Hematopoietic multipotent progenitor cell treated with erythropoietin and hydrocortisone succinate and interleukin-3 and kit ligand, for 6 days (in vitro differentiated cells): ENCODE results near the gene FMN2.
A peak's percentile ranks its signal among the peaks of the same experiment; 100 is the strongest.
"Not testable (repeated sequence)": the region's sequence is repeated elsewhere in the genome, so short reads cannot be mapped to it uniquely, and the experiment has no call there.

Experiments
- DNase-seq: peaks from one replicate; pipeline ENCODE4 v3.0.0-alpha.2; 2015

Gene FMN2

DNA sequence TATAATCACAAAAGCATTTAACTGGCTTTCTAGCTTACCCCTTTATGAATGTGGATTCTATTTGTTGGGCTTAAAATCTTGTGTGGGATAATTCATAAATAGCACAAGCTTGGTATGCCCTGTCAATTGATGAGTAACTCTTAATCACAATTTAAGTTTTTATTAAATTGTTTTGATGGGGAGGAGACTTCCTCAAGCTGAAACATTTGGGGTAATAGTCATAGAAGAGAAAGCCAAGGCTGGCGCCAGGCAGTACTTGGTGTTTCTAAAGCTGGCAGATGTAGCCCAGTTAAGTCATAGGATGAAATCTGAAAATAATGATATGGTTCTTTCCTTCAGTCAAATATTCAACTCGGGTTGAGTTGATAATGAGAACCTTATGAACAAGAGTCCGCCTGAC lies 167.2 kb downstream of the FMN2 start:
- DNase-seq, result no peak

DNA sequence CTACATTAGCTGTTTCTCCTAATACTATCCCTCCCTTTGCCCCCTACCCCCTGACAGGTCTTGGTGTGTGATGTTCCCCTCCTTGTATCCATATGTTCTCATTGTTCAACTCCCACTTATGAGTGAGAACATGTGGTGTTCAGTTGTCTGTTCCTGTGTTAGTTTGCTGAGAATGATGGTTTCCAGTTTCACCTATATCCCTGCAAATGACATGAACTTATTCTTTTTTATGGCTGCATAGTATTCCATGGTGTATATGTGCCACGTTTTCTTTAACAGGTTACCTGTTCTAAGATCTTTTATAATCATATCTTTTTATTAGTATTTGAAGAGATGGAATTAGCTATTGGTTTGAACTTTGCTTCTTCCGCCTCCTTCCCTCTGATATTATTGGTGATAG lies 172.8 kb downstream of the FMN2 start:
- DNase-seq, result not testable (repeated sequence)

DNA sequence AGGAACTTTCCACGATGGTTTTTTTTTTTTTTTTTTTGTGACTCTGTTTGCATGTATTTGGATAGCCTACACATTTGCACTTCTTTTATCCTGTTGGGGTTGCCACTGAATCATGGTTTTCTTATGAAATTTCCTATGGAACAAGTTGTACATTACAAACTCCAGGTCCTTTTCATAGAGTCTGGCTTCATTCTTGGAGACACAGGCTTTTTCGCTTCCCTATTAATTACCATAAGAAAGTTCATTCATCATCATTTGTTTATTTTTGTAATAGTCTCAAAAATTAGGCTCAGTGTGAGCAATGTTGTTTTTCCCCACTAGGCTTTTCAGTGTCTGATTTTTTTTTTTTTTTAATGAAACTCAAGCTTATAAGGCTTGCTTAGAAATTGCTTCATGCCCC lies 179.4 kb downstream of the FMN2 start:
- DNase-seq, result no peak

DNA sequence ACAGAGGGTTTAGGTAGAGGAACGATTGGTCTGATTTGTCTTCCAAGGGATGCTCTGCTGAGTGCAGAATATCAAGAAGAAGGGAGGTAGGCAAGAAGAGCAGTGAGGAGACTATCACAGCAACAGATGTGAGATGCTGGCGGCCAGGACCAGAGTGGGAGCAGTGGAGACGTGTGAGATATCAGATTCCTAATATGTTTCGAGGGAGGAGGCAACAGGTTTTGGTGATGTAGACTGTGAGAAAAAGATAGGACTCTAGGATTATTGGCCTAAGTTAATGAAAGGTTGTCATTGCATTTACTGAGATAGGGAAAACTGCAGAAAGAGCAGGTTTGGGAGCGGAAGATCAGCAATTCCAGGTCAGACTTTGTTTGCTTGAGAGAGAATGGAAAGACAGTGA lies 182.9 kb downstream of the FMN2 start:
- DNase-seq, result no peak

DNA sequence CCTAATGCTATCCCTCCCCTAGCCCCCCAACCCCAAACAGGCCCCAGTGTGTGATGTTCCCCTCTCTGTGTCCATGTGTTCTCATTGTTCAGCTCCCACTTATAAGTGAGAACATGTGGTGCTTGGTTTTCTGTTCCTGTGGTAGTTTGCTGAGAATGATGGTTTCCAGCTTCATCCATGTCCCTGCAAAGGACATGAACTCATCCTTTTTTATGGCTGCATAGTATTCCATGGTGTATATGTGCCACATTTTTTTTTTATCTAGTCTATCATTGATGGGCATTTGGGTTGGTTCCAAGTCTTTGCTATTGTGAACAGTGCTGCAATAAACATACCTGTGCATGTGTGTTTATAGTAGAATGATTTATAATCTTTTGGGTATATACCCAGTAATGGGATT lies 183.5 kb downstream of the FMN2 start:
- DNase-seq, result not testable (repeated sequence)

DNA sequence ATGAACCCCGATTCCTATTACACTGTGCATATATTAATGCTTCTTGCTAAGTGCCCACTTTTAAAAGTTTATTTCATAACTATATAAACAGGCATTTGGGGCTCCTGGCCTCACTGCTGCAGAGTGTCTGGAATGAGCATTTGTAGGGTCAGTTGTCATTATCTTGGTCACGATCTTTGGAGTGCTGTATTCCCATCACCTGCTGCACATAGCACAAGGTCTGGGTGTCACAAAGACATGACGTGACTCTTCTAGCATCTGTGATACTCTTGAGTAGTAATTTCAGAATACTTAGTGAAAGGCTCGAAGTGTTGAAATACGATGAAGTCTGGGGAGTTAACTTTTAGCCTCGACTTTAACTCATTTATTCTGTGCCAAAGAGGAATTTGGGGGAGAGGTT lies 186.4 kb downstream of the FMN2 start:
- DNase-seq, result no peak

DNA sequence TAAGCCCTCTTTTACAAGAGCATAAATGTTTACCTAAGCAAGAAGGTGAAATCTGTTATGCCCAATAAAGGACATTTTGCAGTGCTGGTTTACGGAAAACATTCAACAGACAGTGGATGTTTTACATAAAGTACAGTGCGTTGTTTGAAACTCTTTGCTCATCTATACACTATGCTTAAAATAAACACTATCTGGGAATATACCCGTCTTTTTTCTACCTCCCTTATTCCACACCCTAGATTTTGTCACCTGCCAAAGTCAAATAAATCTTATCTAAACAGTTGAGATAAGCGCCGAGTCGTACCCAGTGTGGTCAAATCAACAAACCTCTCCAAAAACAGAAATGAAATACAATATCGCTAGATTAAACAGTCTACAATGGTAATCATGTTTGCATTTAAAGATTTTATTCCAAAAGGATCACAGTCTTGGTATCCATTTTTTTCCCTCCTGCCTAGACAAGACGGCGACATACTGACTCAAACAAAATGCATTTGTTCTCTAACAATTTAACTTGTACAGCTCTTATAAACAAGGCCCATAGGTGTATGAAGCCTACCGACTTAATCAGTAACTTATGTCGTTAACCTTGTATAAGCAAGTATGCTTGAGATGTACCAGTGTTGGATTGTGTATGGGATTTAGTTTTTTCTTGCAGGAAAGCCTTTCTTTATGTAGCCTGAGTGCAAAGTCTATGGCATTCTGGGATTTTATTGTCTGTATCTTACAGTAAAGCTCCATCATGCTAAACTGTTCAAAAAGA lies 189.1 kb downstream of the FMN2 start:
- DNase-seq, result no peak

DNA sequence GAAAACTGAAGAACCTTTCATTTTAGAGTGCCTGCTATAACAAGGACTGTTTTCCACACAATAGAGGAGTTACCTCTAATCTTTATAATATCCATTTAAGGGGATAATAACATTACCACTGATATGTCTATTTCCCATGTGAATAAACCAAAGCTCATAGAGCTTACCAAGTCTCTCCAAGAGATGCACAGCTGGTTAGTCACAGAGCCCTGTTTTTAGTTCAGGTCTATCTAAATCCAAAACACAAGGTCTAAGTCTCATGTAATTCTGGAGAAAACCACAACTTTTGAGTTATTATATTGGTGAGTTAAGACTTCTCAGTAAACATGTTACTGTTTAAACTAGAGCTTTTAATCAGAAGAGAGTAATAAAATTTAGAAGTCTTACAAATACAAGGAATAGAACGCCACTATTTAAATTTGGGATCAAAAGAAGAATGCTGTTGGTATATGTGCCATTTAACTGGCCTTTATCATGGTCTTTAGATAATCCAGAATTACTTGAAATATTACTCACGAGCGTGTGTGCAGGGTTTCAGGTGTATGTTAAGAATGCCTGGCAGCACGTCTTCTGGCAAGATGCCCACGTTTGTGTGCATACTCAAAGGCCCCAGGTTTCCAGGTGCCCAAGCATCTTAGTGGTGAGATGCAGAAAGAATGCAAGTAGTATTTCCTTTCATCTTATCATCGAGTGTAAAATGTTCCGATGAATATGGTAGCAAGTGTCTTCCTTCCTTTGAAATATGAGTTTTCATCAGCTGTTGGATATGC lies 190.6 kb downstream of the FMN2 start:
- DNase-seq, result no peak

DNA sequence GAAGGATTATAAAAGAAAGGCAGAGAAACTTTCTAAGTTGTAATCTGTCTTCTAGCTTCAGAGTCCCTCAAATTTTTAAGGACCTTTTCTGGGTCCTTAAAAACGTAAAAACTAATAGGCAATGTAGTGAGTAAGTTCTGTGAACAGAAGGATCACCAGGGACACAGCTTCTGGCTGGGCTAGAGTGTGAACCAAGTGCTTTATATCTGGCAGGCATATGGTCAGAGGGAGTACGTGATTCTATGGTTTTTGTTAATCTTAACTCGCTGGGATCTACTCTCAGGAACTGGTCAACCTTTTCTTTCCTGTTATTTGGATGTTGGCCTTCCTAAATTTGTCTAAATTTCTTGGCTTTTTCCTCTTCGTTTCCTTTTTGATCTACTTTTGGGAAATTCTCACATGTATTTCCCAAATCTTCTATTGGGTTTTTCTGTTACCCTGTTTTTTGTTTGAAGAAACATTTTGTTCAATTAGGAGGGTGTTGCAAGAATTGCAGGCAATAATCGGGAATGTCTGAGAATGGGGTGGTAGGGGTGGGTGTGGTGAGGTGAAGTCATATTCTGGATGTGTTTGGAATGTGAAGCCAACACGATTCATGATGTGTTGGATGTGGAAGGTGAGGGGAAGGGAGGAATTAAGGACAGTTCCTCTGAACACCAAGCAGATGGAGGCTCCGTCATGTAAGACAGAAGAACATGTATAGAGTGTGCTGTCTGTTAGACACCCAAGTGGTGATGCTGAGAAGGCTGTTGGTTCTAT lies 193.2 kb downstream of the FMN2 start:
- DNase-seq, result no peak

DNA sequence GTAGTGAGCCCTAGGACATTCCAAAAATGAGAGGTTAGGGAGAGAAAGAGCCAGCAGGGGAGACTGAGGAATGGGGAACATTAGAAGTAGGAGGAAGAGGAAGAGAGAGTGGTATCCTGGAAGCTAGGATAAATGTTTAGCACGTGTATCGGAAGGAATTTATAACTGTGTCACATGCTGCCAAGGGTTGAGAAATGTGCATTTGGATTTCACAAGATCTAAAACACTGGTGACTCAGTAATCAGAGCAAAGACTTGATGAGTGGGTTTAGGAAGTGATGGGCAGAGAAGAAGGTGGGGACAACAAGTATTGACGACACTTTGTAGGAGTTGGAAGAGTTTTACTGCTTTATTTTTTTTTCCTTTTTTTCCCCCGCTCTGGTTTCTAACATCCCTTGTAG lies 193.9 kb downstream of the FMN2 start:
- no peak for DNase-seq

DNA sequence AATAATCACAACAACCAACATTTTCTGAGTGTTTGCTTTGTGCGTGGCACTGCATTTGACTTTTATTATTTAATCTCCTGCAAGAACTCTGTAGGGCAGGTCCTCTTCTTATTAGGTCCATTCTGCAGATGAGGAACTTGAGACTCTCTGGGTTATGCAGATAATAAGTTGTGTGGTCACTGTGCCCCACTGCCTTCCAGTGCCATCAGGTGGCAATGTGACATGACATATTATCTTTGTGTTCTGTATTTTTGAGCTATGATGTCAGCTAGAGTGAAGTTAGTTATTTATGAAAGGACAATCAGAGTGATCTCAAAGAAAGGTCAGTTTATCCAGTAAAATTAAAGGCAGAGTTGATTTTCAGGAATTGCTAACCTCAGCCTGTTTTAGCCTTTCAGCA lies 196.0 kb downstream of the FMN2 start:
- peak; percentile 1 for DNase-seq

DNA sequence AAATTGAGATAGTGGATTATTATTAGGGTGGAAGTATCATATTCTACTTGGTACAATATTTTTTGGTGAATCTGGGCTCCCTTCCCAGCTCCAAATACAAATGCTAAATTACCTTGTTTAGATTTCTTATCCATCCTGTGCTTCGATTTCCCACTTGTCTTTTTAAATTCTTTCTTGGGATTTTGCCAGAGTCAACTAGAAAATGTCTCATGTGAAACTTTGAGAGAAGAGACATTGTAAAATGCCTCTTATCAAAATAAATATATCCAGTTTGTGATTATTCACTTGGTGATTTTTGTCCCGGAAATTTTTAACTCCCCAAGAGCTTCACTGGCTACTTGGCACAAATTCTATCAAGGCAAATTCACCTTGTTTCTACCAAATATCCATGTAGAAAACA lies 202.0 kb downstream of the FMN2 start:
- DNase-seq, result no peak

DNA sequence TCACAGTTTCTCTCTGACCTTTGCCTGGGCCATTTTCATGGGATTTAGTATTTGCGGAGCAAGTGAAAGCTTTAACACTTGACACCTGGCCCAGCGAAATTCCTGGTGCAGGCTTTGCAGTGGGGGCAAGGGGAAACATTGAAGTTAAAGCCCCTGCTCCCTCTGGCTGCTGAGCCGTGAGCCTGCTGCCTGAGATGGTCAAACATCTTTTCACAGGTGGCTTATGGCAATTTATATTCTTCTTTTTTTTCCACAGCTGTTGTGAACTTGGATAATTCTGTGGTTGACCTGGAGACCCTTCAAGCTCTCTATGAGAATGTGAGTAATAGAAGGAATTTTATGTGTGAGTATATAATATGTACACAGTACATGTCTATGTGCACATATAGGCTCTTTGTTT lies 202.9 kb downstream of the FMN2 start:
- DNase-seq, result no peak

DNA sequence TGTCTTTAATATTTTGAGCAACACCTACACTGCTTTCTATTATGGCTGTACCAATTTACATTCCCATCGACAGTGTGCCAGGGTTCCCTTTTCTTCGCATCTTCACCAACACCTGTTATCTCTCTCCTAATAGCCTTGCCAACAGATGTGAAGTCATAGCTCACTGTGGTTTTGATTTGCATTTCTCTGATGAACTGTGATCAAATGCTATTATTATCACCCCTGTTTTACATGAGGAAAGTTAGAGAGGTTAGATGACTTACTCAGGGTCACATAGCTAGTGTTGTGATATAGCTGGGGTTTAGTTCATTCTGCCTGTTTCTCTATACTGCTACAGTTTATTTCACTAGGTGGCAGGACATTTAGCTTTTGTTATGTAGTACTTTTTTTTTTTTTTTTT lies 204.1 kb downstream of the FMN2 start:
- DNase-seq, result no peak

DNA sequence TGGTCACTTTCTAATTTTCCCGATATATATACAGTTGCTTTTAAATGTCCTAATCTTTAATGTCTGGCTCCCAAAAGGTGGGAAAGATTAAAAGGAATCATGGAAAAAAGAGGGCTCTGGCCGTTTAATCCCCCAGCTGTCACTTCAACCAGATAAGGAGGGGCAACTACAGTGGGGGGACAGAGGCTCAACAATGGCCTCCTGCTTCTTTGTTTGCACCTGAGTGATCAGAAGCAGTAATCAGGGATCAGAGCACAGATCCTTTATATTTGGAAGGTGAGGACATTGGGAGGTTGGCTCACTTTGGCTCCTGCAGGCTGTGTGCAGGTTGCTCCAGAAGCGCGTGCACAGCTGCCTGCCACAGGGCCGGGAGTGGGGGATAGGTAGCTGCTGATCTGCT lies 212.8 kb downstream of the FMN2 start:
- DNase-seq, result no peak

DNA sequence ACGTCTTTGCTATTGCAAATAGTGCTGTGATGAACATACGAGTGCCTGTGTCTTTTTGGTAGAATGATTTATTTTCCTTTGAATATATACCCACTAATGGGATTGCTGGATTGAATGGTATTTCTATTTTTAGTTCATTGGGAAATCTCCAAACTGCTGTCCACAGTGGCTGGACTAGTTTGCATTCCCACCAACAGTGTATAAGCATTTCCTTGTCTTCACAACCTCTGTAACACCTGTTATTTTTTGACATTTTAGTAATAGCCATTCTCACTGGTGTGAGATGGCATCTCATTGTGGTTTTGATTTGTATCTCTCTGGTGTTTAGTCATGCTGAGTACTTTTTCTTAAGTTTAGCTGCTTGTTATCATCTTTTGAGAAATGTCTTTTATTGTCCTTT lies 215.0 kb downstream of the FMN2 start:
- no peak for DNase-seq

DNA sequence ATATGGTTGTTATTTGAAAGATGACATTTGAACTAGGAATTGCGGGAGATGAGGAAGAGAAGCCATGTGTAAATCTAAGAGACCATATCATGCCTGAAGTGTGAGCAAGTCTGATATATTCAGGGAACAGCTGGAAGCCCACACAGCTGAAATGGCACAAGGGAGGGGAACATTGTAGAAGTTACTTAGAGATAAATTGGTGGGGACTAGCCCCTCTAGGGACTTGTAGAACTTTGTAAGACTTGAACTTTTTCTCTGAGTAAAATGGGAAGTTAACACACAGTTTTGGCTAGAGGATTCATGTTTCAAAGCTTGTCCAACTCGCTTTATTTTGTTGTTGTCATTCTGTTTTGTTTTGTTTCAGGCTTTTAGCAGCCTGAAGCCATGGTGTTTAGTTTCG lies 216.4 kb downstream of the FMN2 start:
- no peak for DNase-seq

DNA sequence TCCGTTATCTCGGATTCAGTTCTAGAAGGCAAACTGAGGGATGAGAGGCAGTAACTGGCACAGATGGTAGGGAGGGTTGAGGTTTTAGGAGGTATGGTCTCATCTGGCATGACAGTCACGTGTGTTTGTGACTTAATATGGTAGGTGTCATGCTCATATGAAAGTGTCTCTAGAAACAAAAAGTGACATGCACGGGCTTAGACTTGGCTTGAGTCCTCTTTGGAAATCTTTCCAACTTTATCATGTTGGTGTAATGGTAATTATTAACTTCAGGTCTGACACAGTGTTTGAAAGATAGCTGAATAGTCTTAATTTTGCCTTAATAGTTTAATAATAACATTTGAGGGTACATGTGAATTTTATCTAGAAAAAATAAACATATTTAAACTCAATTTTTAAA lies 218.1 kb downstream of the FMN2 start:
- no peak for DNase-seq

DNA sequence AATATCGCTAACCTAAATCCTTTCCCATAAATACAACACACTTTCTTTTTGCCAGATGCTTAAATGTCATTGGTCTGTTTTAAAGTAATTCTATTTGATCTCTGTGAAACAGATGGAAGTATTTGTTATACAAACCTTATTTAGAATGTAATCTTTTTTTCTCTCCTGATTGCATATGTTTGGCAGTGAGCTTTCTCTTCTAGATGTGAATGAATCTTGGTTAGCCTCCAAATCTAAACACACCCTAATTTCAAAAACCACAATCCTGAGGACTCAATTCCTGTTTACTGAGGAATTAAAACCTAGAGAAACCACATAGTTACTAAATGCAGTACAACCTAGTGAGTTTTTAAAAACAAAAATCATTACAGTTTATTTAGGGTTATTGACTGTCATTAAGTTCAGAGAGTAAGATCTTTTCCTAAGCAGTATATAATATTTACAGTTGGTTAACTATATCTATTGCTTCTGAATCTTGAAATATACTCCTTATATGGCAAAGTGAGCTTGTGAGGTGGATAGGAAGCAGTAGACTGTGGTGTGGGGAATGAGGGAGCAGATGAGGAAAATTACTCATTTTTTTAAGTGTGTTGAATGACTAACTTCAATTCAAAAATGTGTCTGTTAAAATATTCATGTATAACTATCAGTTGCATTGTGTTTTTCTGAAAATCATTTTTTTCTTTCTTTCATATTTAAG lies 218.7 kb downstream of the FMN2 start:
- DNase-seq, result no peak

DNA sequence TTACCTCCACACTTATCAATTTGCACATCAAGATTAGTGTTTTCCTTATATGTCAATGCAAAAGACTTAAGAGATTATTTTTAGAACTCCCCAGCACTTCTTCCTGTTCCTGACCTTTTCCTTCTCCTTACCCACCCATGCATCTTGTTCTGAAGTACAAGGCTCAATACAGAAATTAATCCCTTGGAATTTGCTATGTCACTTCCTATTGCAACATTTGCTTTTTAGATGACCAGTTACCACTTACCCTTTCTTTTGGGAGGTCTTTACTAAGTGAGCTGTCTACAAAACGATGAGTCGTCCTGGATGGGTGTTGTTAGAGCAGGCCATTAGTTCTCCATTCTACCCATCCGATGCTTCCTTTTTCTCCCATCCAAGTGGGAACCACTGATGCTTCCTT lies 221.2 kb downstream of the FMN2 start:
- DNase-seq, result no peak

DNA sequence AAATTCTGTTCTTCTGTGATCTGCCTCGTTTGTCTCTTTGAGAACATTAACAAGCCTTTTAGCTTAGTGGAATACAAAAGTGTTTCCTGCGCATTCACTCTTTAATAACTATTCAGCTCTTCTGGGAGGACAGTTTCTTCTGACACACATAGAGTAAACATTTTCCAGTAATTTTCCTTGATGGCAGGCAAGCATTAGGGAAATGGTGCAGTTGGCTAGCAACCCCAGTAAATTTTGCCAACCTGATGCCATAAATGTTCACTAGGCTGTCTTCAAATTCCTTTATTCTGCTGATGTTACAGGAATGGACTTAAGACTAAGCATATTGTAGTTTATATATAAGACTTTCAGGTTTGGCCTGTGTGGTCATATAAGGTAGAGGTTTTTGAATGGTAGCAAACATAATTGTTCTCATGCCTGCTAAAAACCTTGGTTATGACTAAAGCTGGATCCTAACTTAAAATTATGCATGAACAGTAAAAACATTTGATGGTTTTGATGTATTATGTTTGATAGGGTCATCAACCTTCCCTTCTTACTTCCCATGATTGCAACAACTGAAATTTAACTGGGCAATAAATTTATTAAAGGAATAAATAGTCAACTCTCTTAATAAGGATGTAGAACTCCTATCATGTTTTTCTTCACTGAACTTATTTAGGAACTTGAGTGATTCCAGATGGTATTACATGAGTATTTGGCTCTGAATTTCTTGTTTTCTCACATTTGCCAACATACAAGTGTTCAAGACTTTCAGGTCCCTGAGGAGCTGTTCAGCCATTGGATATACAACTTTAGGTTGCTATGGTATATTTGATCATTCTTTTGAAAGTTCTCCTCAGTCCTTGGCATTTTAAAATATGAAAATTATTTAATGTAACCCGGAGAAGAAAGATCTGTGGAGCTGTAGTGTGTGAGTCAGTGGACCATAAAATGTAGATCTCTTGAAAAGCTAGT lies 223.4 kb downstream of the FMN2 start:
- DNase-seq, result no peak

DNA sequence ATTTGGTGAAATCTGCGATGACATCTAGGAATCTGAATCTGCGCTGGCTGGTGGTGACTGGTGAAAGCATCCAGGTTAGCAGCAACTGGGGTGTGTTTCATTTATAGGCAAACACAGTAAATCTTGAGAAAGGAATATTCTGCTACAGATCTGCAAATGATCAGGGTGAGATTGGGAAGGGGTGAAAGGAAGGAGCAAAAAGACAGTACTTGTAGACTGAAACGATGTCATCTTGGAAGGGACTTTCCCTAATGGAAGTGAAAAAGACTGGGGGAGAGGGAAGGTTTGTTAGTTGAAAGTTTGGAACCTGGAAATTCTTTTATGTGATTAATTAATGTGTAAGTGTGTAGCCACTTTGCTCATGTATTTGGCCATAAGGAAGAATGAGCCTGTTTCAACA lies 228.3 kb downstream of the FMN2 start:
- DNase-seq, result no peak
